ENCODE data around the gene ENOSF1.

- TF ChIP-seq MAFK (conservative IDR thresholded peaks at IDR 0.05 in 1 of 2, IDR thresholded peaks at IDR 0.05 in 1 of 2; ENCODE audit: low read length in 2 of 2) (peak; percentile 96 to 97), NR2C2 (CRISPR knock-in tag; IDR thresholded peaks at IDR 0.05; ENCODE audit: borderline replicate concordance) (no peak), CTCF (CRISPR knock-in tag; IDR thresholded peaks at IDR 0.05) (0 out of 2 replicates have a peak, but pooled peaks have one; percentile 2), BRF2 (CRISPR knock-in tag; IDR thresholded peaks at IDR 0.05) (no peak), NFYB (CRISPR knock-in tag; IDR thresholded peaks at IDR 0.05) (no peak), MYNN (CRISPR knock-in tag; IDR thresholded peaks at IDR 0.05; ENCODE audit: low read depth) (no peak), RFX5 (IDR thresholded peaks at IDR 0.05; ENCODE audit: low read depth, low read length) (no peak), CENPT (CRISPR knock-in tag; IDR thresholded peaks at IDR 0.05; ENCODE audit: low read depth) (no peak), PATZ1 (CRISPR knock-in tag; IDR thresholded peaks at IDR 0.05) (no peak), SCMH1 (CRISPR knock-in tag; IDR thresholded peaks at IDR 0.05; ENCODE audit: borderline replicate concordance) (no peak), ZNF567 (CRISPR knock-in tag; IDR thresholded peaks at IDR 0.05; ENCODE audit: borderline replicate concordance) (no peak), ZNF687 (CRISPR knock-in tag; IDR thresholded peaks at IDR 0.05) (no peak), REST (IDR thresholded peaks at IDR 0.05; ENCODE audit: borderline replicate concordance in 1 of 2, low read depth in 1 of 2, low read length in 2 of 2) (no peak)
Observed at GRCh38 chr18:658947-659533, 53.4 kb downstream of the ENOSF1 start.

Data from HepG2 (cell line).